ENCODE measurements around the gene METTL27.

Gene METTL27

DNA sequence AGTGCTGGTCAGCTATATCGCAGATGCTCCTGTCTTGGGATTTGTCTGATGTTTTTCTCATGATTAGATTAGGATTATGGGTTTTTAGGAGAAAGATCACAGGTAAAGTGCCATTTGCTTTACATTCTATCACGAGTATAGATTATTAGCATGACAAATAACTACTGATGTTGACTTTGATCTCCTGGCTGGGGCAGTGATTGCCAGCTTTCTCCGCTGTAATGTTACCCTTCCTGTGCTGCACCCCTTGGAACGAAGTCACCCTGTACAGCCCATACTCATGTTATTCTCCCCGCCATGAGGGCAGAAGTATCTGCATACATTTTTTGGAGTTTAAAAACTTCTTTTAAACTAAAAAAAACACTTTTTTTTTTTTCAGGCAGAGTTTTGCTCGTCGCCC, 22.3 kb downstream of the METTL27 start:
- no peak overlapping the region for H3K27ac ChIP-seq
- TF ChIP-seq, protein P1, sequence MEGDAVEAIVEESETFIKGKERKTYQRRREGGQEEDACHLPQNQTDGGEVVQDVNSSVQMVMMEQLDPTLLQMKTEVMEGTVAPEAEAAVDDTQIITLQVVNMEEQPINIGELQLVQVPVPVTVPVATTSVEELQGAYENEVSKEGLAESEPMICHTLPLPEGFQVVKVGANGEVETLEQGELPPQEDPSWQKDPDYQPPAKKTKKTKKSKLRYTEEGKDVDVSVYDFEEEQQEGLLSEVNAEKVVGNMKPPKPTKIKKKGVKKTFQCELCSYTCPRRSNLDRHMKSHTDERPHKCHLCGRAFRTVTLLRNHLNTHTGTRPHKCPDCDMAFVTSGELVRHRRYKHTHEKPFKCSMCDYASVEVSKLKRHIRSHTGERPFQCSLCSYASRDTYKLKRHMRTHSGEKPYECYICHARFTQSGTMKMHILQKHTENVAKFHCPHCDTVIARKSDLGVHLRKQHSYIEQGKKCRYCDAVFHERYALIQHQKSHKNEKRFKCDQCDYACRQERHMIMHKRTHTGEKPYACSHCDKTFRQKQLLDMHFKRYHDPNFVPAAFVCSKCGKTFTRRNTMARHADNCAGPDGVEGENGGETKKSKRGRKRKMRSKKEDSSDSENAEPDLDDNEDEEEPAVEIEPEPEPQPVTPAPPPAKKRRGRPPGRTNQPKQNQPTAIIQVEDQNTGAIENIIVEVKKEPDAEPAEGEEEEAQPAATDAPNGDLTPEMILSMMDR (conservative IDR thresholded peaks at IDR 0.05): no peak

DNA sequence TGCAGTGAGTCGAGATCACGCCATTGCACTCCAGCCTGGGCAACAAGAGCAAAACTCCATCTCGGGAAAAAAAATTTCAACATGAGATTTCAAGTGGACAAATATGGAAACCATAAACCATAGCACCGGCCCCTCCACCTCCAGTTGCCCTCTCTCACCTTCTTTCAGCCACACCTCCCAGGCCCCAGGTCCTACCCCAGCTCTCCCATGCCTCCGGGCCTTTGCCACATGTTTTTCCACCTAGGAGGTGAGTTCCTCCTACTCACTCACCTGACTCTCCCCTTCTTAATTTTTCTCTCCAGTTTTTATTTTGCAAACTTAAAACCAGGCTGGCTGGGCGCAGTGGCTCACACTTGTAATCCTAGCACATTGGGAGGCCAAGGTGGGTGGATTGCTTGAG, 25.2 kb downstream of the METTL27 start:
- TF ChIP-seq, protein P1 (conservative IDR thresholded peaks at IDR 0.05): no peak
- no peak overlapping the region for H3K27ac ChIP-seq

DNA sequence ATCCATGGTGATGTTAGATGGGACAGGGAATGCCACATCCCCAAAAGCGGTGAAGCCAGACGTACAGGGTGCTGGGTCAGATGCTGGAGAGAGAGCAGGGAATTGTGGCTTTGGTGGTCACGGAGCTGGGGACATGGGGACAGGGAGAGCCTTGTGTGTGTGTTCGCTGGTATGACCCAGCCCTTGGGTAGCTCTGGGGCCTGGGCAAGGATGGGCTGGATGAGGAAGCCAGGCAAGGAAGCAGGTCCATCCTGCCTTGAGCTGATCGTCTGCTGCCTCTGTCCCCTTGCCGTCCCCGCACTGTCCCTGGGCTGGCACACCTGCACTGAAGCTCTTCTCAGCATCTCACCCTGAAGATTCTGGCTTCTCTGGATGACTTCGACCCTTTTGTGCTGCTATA, 26.9 kb downstream of the METTL27 start:
- TF ChIP-seq, protein P1 (conservative IDR thresholded peaks at IDR 0.05): no peak
- no peak overlapping the region for H3K27ac ChIP-seq

DNA sequence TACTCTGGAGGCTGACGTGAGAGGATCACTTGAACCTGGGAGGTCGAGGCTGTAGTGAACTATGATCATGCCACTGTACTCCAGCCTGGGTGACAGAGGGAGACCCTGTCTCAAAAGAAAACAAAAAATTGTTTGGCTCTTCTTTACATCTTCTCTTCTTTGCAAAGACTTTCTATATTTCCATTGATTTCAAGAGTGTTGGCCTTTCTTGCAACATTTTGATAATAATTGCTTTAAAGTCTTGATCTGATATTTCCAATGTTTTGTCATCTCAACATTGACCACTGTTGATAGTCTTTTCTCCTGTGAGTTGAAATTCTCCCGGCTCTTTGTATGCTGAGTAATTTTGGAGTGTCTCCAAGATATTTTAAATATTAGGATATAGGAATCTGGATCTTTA, 29.3 kb downstream of the METTL27 start:
- TF ChIP-seq, protein P1 (conservative IDR thresholded peaks at IDR 0.05): no peak

DNA sequence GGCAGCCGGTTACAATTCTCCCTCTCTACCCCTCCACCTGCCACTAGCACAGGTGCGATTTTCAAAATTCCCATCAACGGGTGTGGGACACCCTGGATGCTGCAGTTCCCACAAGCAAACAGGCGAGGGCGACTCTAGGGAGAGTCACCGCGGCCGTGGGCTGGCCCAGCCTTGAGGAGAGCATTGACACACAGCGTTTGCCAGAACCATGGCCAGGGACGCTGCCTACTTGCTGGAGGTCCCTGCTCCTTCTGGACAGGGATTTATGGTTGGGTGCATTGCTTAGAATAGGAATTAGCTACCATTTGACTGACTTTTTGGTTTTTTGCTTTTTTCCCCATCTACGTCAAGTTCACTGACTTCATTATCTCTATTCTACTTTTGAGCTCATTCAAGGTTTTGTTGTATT, 30.6 kb downstream of the METTL27 start:
- no peak overlapping the region for H3K27ac ChIP-seq
- TF ChIP-seq, protein P1 (conservative IDR thresholded peaks at IDR 0.05): peak; percentile 87

More for the DNA sequence above, 29.3 kb downstream of the METTL27 start:
- no peak overlapping the region for H3K27ac ChIP-seq

DNA sequence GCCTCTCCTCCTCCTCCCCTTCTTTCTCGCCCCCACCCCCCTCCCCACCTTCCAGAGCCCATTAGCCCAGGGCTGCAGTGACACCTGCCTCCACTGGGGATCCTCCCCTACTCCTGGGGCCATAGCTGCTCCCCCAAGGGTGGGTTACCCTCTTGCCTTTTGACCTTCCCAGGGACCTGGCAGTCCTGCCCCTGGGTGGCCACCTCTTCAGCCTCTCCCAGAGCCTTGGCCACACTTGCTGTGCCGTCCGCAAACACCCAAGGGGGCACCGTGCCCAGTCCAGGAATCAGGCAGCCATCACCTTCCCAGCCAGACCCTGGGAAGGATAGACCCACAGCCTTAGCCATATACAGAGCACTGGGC, 31.3 kb downstream of the METTL27 start:
- no peak overlapping the region for H3K27ac ChIP-seq
- TF ChIP-seq, protein P1 (conservative IDR thresholded peaks at IDR 0.05): no peak

DNA sequence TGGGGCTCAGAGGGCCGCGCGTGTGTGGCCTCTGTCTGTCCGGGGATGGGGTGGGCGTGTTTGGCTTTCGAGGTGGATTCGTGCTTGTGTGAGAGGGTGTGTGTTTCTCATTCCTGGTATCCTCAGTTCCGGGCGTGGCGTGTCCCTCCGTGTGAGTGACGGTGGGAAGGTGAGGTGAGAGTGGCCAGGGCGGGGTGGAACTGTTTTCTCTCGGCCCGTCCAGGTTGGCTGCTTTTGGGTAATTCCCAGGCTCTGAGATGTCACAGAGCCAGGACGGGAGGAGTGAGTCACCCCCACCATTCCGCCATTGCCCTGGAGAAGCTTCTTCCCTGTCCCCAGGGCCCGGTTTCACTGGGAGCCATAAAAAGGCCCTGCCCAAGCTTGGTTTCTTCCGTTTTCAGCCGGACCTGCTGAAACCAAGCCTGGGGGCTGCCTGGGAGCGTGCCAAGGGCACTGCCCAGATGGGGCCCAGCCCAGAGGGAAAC, 32.8 kb downstream of the METTL27 start:
- TF ChIP-seq, protein P1 (conservative IDR thresholded peaks at IDR 0.05): no peak
- H3K27ac ChIP-seq: no peak overlapping the region
